K562 (cell line): Measurements from ENCODE around the gene AMPD3. TPM values are rescaled to one million over a fixed set of nuclear protein-coding genes. Genes with fewer than 3 reads are reported as not detected.

ENCODE experiments used
- ATAC-seq: fragments of 200-7000 bp; cut with Tn5 transposase; 3 replicates; pipeline ENCODE4 v1.9.1; 2020; ENCODE audit warnings: moderate library complexity
- BruUV-seq: library from RNA; stranded (reverse); fragments of 400-500 nt; replicated peaks from 2 replicates; lab custom pipeline; 2021; lab: Mats Ljungman, UMichigan
- CTCF ChIA-PET: fragments of 300-600 bp; formaldehyde crosslinking; extraction: SDS; loops from one replicate; lab custom pipeline; 2021; ENCODE audit warnings: low intra/inter-chr PET ratio; lab: Yijun Ruan, JAX
- POLR2A ChIA-PET: fragments of 300-600, 350-650 bp; sonication (Branson Sonifier 250); formaldehyde crosslinking; extraction: SDS; loops from one replicate; lab custom pipeline; 2021; ENCODE audit warnings: antibody characterized with exemption, inconsistent platforms; lab: Yijun Ruan, JAX
- DNase-seq, 4 experiments: peaks; one replicate each; pipeline versions ENCODE4 v3.0.0 to v3.0.0-alpha.2; 2011 to 2018; ENCODE audit warnings: low spot score in 3 of 4, mixed read lengths in 3 of 4; ENCODE audit errors: extremely low read depth in 1 of 4
- FAIRE-seq: peaks from 2 replicates; lab custom pipeline; 2011; peaks lifted over from hg19 to GRCh38; lab: Jason Lieb, UNC
- H2AFZ ChIP-seq: 2 replicates; pipeline ENCODE4 v1.6.0; 2011; ENCODE audit warnings: low read depth, low read length, control low read depth, inconsistent platforms
- H3K27ac ChIP-seq: fragments of 200-600 bp; 3 replicates; pipeline ENCODE4 v1.8.0; 2011; ENCODE audit warnings: low read depth, mild to moderate bottlenecking, control low read depth, inconsistent platforms, low read length, moderate library complexity, mixed read lengths; ENCODE audit errors: extremely low read depth
- H3K27me3 ChIP-seq, 2 experiments: fragments of 300-600 bp in 1 of 2; 2 replicates in 1 of 2; 3 replicates in 1 of 2; pipeline versions ENCODE4 v1.6.0 to v1.8.0; 2011; ENCODE audit warnings: inconsistent platforms in 2 of 2, low read length in 2 of 2, mild to moderate bottlenecking in 1 of 2, mixed read lengths in 1 of 2, moderate library complexity in 1 of 2; ENCODE audit not compliant: control insufficient read depth in 2 of 2, insufficient read depth in 2 of 2
- H3K36me3 ChIP-seq: fragments of 300-600 bp; 3 replicates; pipeline ENCODE4 v1.8.0; 2011; ENCODE audit warnings: mild to moderate bottlenecking, low read length, inconsistent platforms; ENCODE audit not compliant: control insufficient read depth, insufficient read depth
- H3K4me1 ChIP-seq, 2 experiments: fragments of 200-600 bp in 1 of 2; replicated peaks in 1 of 2; 2 replicates in 1 of 2; 3 replicates in 1 of 2; pipeline versions ENCODE4 v1.5.1 to v1.8.0; 2011; ENCODE audit warnings: inconsistent platforms in 2 of 2, low read length in 2 of 2, mild to moderate bottlenecking in 1 of 2, mixed read lengths in 1 of 2, moderate library complexity in 1 of 2; ENCODE audit not compliant: control insufficient read depth in 2 of 2, insufficient read depth in 2 of 2
- H3K4me2 ChIP-seq: 2 replicates; pipeline ENCODE4 v1.6.1; 2011; ENCODE audit warnings: low read length, control low read depth, inconsistent platforms, mixed read lengths; ENCODE audit not compliant: insufficient read depth
- H3K4me3 ChIP-seq: fragments of 200-600 bp; sonication (generic), shearing (Covaris generic); 2 replicates; pipeline ENCODE4 v1.5.1; 2016; ENCODE audit warnings: control low read depth, inconsistent platforms
- H3K79me2 ChIP-seq: fragments of 200-600 bp; 3 replicates; pipeline ENCODE4 v1.8.0; 2011; ENCODE audit warnings: low read length, inconsistent platforms; ENCODE audit not compliant: control insufficient read depth, insufficient read depth
- H3K9ac ChIP-seq, 2 experiments: 2 replicates each; pipeline versions ENCODE4 v1.6.0 to v1.6.1; 2011; ENCODE audit warnings: low read depth in 2 of 2, low read length in 2 of 2, control low read depth in 1 of 2, inconsistent platforms in 1 of 2, mild to moderate bottlenecking in 1 of 2, mixed read lengths in 1 of 2; ENCODE audit not compliant: insufficient read depth in 1 of 2
- H3K9me1 ChIP-seq: one replicate; pipeline ENCODE4 v1.6.0; 2011; ENCODE audit warnings: inconsistent platforms, mild to moderate bottlenecking, low read length, moderate library complexity; ENCODE audit not compliant: control insufficient read depth, insufficient read depth
- H3K9me3 ChIP-seq: replicated peaks from 2 replicates; pipeline ENCODE4 v1.5.1; 2011; ENCODE audit warnings: low read depth, low read length, inconsistent platforms; ENCODE audit not compliant: control insufficient read depth, insufficient read depth
- H4K20me1 ChIP-seq: replicated peaks from 2 replicates; pipeline ENCODE4 v1.6.1; 2011; ENCODE audit warnings: low read length, inconsistent platforms, mixed read lengths; ENCODE audit not compliant: control insufficient read depth, insufficient read depth
- ASH1L ChIP-seq: fragments of 450-650 bp; IDR thresholded peaks from 2 replicates; pipeline ENCODE4 v1.6.1; 2018; ENCODE audit warnings: borderline replicate concordance, mild to moderate bottlenecking, low read depth; ENCODE audit not compliant: partially characterized antibody
- CBFA2T2 ChIP-seq: fragments of 450-650 bp; conservative IDR thresholded peaks from 2 replicates; pipeline ENCODE4 v1.6.1; 2017; ENCODE audit warnings: mild to moderate bottlenecking
- FOXA3 ChIP-seq, 2 experiments: fragments of 450-650 bp in 1 of 2; sonication (generic) in 1 of 2; formaldehyde crosslinking; IDR thresholded peaks in 1 of 2; conservative IDR thresholded peaks in 1 of 2; 2 replicates each; pipeline versions ENCODE4 v1.4.0 to v1.8.0; 2020 to 2022; ENCODE audit warnings: mild to moderate bottlenecking in 2 of 2, missing genetic modification reagents in 1 of 2
- GABPB1 ChIP-seq: sonication (generic); formaldehyde crosslinking; IDR thresholded peaks from 2 replicates; pipeline ENCODE4 v1.8.0; 2022; ENCODE audit warnings: mild to moderate bottlenecking, missing genetic modification reagents
- HMGN3 ChIP-seq: IDR thresholded peaks from 2 replicates; pipeline ENCODE4 v1.6.1; 2011; ENCODE audit warnings: borderline replicate concordance, low read depth, mild to moderate bottlenecking, mixed read lengths, low read length; ENCODE audit not compliant: insufficient read length; ENCODE audit errors: extremely low read depth
- IFI16 ChIP-seq: fragments of 250-450 bp; sonication (Bioruptor Pico); IDR thresholded peaks from 2 replicates; pipeline ENCODE4 v2.1.2; 2022; ENCODE audit warnings: mild to moderate bottlenecking, inconsistent platforms
- MEF2D ChIP-seq: conservative IDR thresholded peaks from 2 replicates; pipeline ENCODE4 v1.6.1; 2016; ENCODE audit warnings: low read depth, missing genetic modification characterization, missing compliant biosample characterization
- MYC ChIP-seq, 2 experiments: fragments of 250-450 bp in 1 of 2; sonication (Bioruptor Pico) in 1 of 2; IDR thresholded peaks; 2 replicates each; pipeline versions ENCODE4 v1.5.1 to v1.6.1; 2012 to 2021; ENCODE audit warnings: low read depth in 2 of 2, borderline replicate concordance in 1 of 2, improper control_type of control experiment in 1 of 2, low read length in 1 of 2, mild to moderate bottlenecking in 1 of 2, moderate library complexity in 1 of 2
- PPARD ChIP-seq: fragments of 250-450 bp; sonication (Bioruptor Pico); IDR thresholded peaks from 2 replicates; pipeline ENCODE4 v1.8.0; 2022; ENCODE audit warnings: inconsistent platforms, mild to moderate bottlenecking, moderate library complexity
- RBM17 ChIP-seq: fragments of 200-400 bp; formaldehyde crosslinking; IDR thresholded peaks from 2 replicates; pipeline ENCODE4 v1.6.1; 2017; ENCODE audit warnings: low read depth, mild to moderate bottlenecking, low read length, borderline replicate concordance
- SRSF7 ChIP-seq: fragments of 200-400 bp; formaldehyde crosslinking; optimal IDR thresholded peaks from 2 replicates; pipeline ENCODE3; 2017; ENCODE audit warnings: mild to moderate bottlenecking, low read depth, low read length
- ZFX ChIP-seq: sonication (generic); formaldehyde crosslinking; IDR thresholded peaks from 2 replicates; pipeline ENCODE4 v1.8.0; 2022; ENCODE audit warnings: mild to moderate bottlenecking, missing genetic modification reagents, moderate library complexity
- ZKSCAN8 ChIP-seq: fragments of 200-800 bp; sonication (Bioruptor generic); IDR thresholded peaks from 2 replicates; pipeline ENCODE4 v1.6.1; 2016; ENCODE audit warnings: missing genetic modification characterization, missing compliant biosample characterization
- WGBS: fragments of 100-300 bp; shearing (Covaris generic); methylation state at CpG from one replicate; pipeline ENCODE4 v1.1.6; 2016; ENCODE audit warnings: low coverage, mixed read lengths; ENCODE audit not compliant: insufficient coverage; ENCODE audit errors: missing lambda C conversion rate; 5-methylcytosine and 5-hydroxymethylcytosine counted together
- in situ Hi-C: fragments of 300-500 bp; cut with MboI; formaldehyde crosslinking; loops from 4 replicates; pipeline ENCODE4 v1.15.0; 2018; ENCODE audit warnings: inconsistent platforms, mixed read lengths
- intact Hi-C: fragments of 100-400 bp; cut with micrococcal nuclease; formaldehyde crosslinking; loops from 2 replicates; pipeline ENCODE4 v1.14.2; 2022
- polyA plus RNA-seq, 8 experiments: library from polyadenylated mRNA; depleted of rRNA in 4 of 8; stranded (reverse) in 5 of 8; unstranded in 3 of 8; fragments of >200 nt; fragmentation: Nextera tagmentation in 2 of 8; fragmentation: Illumina TruSeq in 1 of 8; extraction: Ambion mirVana in 2 of 8; extraction: Trizol in 1 of 8; gene quantifications; 2 replicates each; pipeline versions ENCODE4 v1.2.1 to v1.2.3, GENCODE V29; 2011 to 2014; ENCODE audit warnings: inconsistent platforms in 1 of 8, missing spikeins in 1 of 8
- total RNA-seq, 7 experiments: library from RNA; depleted of rRNA in 6 of 7; stranded (reverse); fragments of >200 nt in 6 of 7; fragmentation: Illumina TruSeq in 2 of 7; extraction: Trizol in 2 of 7; gene quantifications; 2 replicates each; pipeline versions ENCODE4 v1.2.1 to v1.2.3, GENCODE V29; 2011 to 2021; ENCODE audit warnings: low replicate concordance in 1 of 7

The AMPD3 gene
- total and polyA plus RNA-seq, 9 of the 15 experiments (the other 6 are each of a cell fraction or from before 2014, with no cell fraction given) = 4.4 to 23.6 (median 11.2) TPM

GRCh38 chr11:10451426-10452116, 3.5 kb upstream of the AMPD3 start:
- Histone ChIP-seq H3K79me2 (peaks cover 7% of the 10 kb centered on the region), H3K4me1 (peaks cover 17% of the 10 kb centered on the region in 2 experiments), H3K4me2 (no peak overlapping the region), H3K36me3 (no peaks in the 10 kb centered on the region), H2AFZ (no peak overlapping the region), H3K4me3 (no peak overlapping the region), H3K27me3 (no peaks in the 10 kb centered on the region), H3K9me1 (no peaks in the 10 kb centered on the region), H4K20me1 (no peaks in the 10 kb centered on the region), H3K27ac (no peak overlapping the region), H3K9ac (no peak overlapping the region), H3K9me3 (no peaks in the 10 kb centered on the region)
- POLR2A ChIA-PET = interaction anchor here (0.6 kb wide), 1 partner anchor 89 kb away, joined by 3 read pairs; no protein-coding TSS in a partner anchor
- CTCF ChIA-PET = no interaction called here
- in situ Hi-C loops (no loop called here), intact Hi-C loops (no loop called here)
- DNase-seq (no peak), ATAC-seq (no peak), FAIRE-seq (no peak)
- BruUV-seq = no TSS peak
- WGBS = 56% methylated on average over 4 of the region's 4 CpGs
- no peak for TF ChIP-seq HMGN3
- TF ChIP-seq ZKSCAN8 (CRISPR knock-in tag) = no peak
- no peak for TF ChIP-seq ZFX (CRISPR knock-in tag)
- TF ChIP-seq MYC (IDR thresholded peaks at IDR 0.05; ENCODE audit: low read depth, low read length) = no peak
- TF ChIP-seq MYC (CRISPR knock-in tag; IDR thresholded peaks at IDR 0.05; ENCODE audit: borderline replicate concordance, low read depth) = no peak
- no peak for TF ChIP-seq IFI16 (CRISPR knock-in tag)
- no peak for TF ChIP-seq SRSF7
- no peak for TF ChIP-seq GABPB1 (CRISPR knock-in tag)
- TF ChIP-seq RBM17 = no peak
- TF ChIP-seq ASH1L = no peak
- no peak for TF ChIP-seq CBFA2T2
- TF ChIP-seq FOXA3 (CRISPR knock-in tag; conservative IDR thresholded peaks at IDR 0.05 in 1 of 2, IDR thresholded peaks at IDR 0.05 in 1 of 2) = no peak
- no peak for TF ChIP-seq MEF2D (tag)
- no peak for TF ChIP-seq PPARD (CRISPR knock-in tag)
